PC-3 (cell line): ENCODE data around the gene ARL4D. TPM values are rescaled to one million over a fixed set of nuclear protein-coding genes. Genes with fewer than 3 reads are reported as not detected.

Experiments
- ATAC-seq: fragments of 200-7000 bp; cut with Tn5 transposase; 2 replicates; pipeline ENCODE4 v1.9.1; 2020; ENCODE audit warnings: mild to moderate bottlenecking, moderate library complexity
- BruUV-seq: library from RNA; stranded (reverse); fragments of 400-500 nt; replicated peaks from 2 replicates; lab custom pipeline; 2021; lab: Mats Ljungman, UMichigan
- CTCF ChIA-PET: fragments of 300-600 bp; sonication (Branson Sonifier 250); formaldehyde crosslinking; loops from one replicate; lab custom pipeline; 2022; ENCODE audit warnings: antibody characterized with exemption; lab: Charles Lee
- POLR2A ChIA-PET: fragments of 300-600 bp; sonication (Branson Sonifier 250); formaldehyde crosslinking; loops from one replicate; lab custom pipeline; 2022; ENCODE audit warnings: antibody characterized with exemption; ENCODE audit not compliant: unreplicated experiment; lab: Charles Lee
- DNase-seq: peaks from one replicate; pipeline ENCODE4 v3.0.0-alpha.2; 2015
- H2AFZ ChIP-seq: fragments of 300-600 bp; sonication (generic); 2 replicates; pipeline ENCODE4 v1.6.0; 2016; ENCODE audit warnings: antibody characterized with exemption, low read length
- H3F3A ChIP-seq: fragments of 300-600 bp; sonication (generic); one replicate; pipeline ENCODE4 v1.6.0; 2017; ENCODE audit warnings: antibody characterized with exemption, low read length, control low read depth, mild to moderate bottlenecking; ENCODE audit not compliant: unreplicated experiment
- H3K27ac ChIP-seq: fragments of 300-600 bp; sonication (generic); 2 replicates; pipeline ENCODE4 v1.5.1; 2016; ENCODE audit warnings: mild to moderate bottlenecking, low read length
- H3K27me3 ChIP-seq: fragments of 300-600 bp; sonication (generic); 2 replicates; pipeline ENCODE4 v1.6.1; 2016; ENCODE audit warnings: low read length, mixed read lengths
- H3K36me3 ChIP-seq: fragments of 300-600 bp; sonication (generic); 2 replicates; pipeline ENCODE4 v1.6.1; 2016; ENCODE audit warnings: low read depth, mixed run types, low read length, mixed read lengths
- H3K4me1 ChIP-seq: fragments of 300-600 bp; sonication (generic); 2 replicates; pipeline ENCODE4 v1.5.1; 2016; ENCODE audit warnings: low read length; ENCODE audit not compliant: insufficient read depth
- H3K4me2 ChIP-seq: fragments of 300-600 bp; sonication (generic); 2 replicates; pipeline ENCODE4 v1.6.0; 2016; ENCODE audit warnings: low read length
- H3K4me3 ChIP-seq: fragments of 300-600 bp; sonication (generic); 2 replicates; pipeline ENCODE4 v1.5.1; 2016; ENCODE audit warnings: mild to moderate bottlenecking, low read length, mixed read lengths
- H3K79me2 ChIP-seq: fragments of 300-600 bp; sonication (generic); 2 replicates; pipeline ENCODE4 v1.6.1; 2017; ENCODE audit warnings: low read length, mixed read lengths
- H3K9ac ChIP-seq: fragments of 300-600 bp; sonication (generic); 2 replicates; pipeline ENCODE4 v1.6.0; 2016; ENCODE audit warnings: mild to moderate bottlenecking, low read length
- H3K9me2 ChIP-seq: fragments of 300-600 bp; sonication (generic); replicated peaks from 2 replicates; pipeline ENCODE4 v1.6.1; 2016; ENCODE audit warnings: mixed run types, low read length, mixed read lengths
- H3K9me3 ChIP-seq: fragments of 300-600 bp; sonication (generic); 2 replicates; pipeline ENCODE4 v1.6.1; 2016; ENCODE audit warnings: low read length, mixed read lengths
- H4K20me1 ChIP-seq: fragments of 300-600 bp; sonication (generic); 2 replicates; pipeline ENCODE4 v1.6.1; 2016; ENCODE audit warnings: low read length, mixed read lengths
- EZH2 ChIP-seq: fragments of 300-600 bp; sonication (generic); IDR thresholded peaks from one replicate; pipeline ENCODE4 v1.6.1; 2017; ENCODE audit warnings: antibody characterized with exemption, mild to moderate bottlenecking, low read length; ENCODE audit not compliant: unreplicated experiment
- EZH2phosphoT487 ChIP-seq: fragments of 300-600 bp; sonication (generic); IDR thresholded peaks from 2 replicates; pipeline ENCODE4 v1.6.1; 2018; ENCODE audit warnings: mild to moderate bottlenecking, antibody characterized with exemption, low read length, borderline replicate concordance
- intact Hi-C: fragments of 100-400 bp; cut with micrococcal nuclease; formaldehyde crosslinking; loops from 2 replicates; pipeline ENCODE4 v1.9.0; 2023
- total RNA-seq: library from RNA; depleted of rRNA; stranded (reverse); fragments of >200 nt; gene quantifications from 2 replicates; pipeline ENCODE4 v1.2.3, GENCODE V29; 2014
- TF ChIP-seq, protein P1 (sequence below): fragments of 300-600 bp; sonication (generic); conservative IDR thresholded peaks from 2 replicates; pipeline ENCODE4 v1.5.1; 2017; ENCODE audit warnings: antibody characterized with exemption, low read depth, mild to moderate bottlenecking, low read length

ARL4D gene
- total RNA-seq, 1 experiment from 2014 or later: 14.3 TPM

DNA sequence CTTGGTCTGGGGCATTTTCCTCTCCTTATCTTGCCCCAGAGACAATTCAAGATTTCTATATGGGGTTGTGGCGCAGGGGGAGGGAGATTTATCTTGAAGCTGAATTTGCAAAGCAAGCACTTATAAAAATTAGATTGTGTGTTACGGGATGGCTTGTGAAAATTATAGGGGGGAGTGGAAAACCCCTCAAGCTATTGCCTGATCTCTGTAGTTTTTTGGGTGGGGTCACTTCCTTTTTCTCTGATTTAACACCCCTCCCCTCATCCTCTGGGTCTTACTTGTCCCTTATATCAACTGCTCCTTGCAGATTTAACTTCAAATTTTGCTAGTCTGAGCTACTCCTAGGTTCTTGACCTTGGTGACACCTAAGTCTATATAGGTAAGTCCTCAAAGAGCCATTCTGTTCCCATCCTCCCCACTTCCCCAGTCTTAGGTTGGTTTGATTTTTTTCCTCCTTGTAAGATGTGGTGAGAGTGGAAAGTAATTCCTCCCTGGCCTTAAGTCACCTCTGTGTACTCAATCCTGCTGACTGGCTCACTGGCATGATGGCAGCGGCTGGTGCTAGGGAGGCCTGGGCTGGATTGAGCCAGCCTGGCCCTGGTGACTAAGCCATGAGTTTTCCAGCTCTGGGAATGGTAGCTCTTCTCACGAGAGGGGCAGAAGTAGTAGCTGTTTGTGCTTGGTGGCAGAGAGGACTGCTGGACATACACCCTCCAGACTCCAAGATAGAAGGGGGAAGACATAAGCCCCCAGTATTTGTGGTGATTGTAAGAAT lies 2.3 kb downstream of the ARL4D start:
- Histone ChIP-seq H3K9me2 (no peaks in the 10 kb centered on the region), H3K27me3 (no peaks in the 10 kb centered on the region), H3K4me1 (peaks cover 31% of the 10 kb centered on the region), H3K4me2 (peak overlapping the region; percentile 95), H3K9ac (peak overlapping the region; percentile 61), H3F3A (no peaks in the 10 kb centered on the region), H3K27ac (peak overlapping the region; percentile 86), H4K20me1 (no peaks in the 10 kb centered on the region), H3K36me3 (no peaks in the 10 kb centered on the region), H3K4me3 (peak overlapping the region; percentile 83), H3K9me3 (no peaks in the 10 kb centered on the region), H2AFZ (no peak overlapping the region), H3K79me2 (peaks cover 27% of the 10 kb centered on the region)
- CTCF ChIA-PET: interaction anchor here (0.8 to 1.0 kb wide), 2 partner anchors 18 to 83 kb away, joined by 3 to 4 read pairs; partner anchors contain the start of gene DHX8
- POLR2A ChIA-PET: interaction anchor here (0.6 kb wide), 1 partner anchor 34 kb away, joined by 4 read pairs; no protein-coding TSS in a partner anchor
- no TSS peak for BruUV-seq
- intact Hi-C loops: no loop called here
- TF ChIP-seq EZH2 (no peak), EZH2phosphoT487 (no peak)
- TF ChIP-seq, protein P1, sequence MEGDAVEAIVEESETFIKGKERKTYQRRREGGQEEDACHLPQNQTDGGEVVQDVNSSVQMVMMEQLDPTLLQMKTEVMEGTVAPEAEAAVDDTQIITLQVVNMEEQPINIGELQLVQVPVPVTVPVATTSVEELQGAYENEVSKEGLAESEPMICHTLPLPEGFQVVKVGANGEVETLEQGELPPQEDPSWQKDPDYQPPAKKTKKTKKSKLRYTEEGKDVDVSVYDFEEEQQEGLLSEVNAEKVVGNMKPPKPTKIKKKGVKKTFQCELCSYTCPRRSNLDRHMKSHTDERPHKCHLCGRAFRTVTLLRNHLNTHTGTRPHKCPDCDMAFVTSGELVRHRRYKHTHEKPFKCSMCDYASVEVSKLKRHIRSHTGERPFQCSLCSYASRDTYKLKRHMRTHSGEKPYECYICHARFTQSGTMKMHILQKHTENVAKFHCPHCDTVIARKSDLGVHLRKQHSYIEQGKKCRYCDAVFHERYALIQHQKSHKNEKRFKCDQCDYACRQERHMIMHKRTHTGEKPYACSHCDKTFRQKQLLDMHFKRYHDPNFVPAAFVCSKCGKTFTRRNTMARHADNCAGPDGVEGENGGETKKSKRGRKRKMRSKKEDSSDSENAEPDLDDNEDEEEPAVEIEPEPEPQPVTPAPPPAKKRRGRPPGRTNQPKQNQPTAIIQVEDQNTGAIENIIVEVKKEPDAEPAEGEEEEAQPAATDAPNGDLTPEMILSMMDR: no peak
- DNase-seq (peak; percentile 87), ATAC-seq (peak; percentile 92)

DNA sequence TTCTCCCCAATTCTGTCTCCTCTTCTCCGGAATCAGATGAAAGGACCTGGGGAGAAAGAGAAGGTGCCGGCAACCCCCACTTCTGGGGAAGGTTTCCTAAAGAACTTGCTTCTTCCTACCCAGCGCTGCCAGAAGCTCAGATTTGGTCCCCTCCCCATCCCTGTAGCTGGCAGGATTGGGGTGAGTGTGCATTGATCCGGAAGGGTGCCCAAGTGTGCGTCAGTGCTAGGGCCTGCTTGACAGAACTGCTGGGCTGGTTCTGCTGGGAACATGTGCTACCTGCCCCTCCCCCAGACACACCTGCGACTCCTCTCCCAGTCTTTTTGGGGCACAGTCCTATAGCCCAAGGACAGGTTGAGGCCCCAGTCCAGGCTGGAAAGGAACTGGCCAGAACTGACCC lies 3.3 kb downstream of the ARL4D start:
- TF ChIP-seq, protein P1: no peak
- TF ChIP-seq EZH2phosphoT487 (no peak), EZH2 (no peak)
- H3K9me3 ChIP-seq: no peaks in the 10 kb centered on the region
- H3F3A ChIP-seq: no peaks in the 10 kb centered on the region
- DNase-seq (no peak), ATAC-seq (no peak)
- POLR2A ChIA-PET: no interaction called here
- peaks cover 27% of the 10 kb centered on the region for H3K79me2 ChIP-seq
- H3K9me2 ChIP-seq: no peaks in the 10 kb centered on the region
- BruUV-seq: no TSS peak
- intact Hi-C loops: no loop called here
- peak overlapping the region; percentile 61 for H3K9ac ChIP-seq
- H3K4me1 ChIP-seq: peaks cover 31% of the 10 kb centered on the region
- no peaks in the 10 kb centered on the region for H3K27me3 ChIP-seq
- H3K4me3 ChIP-seq: no peak overlapping the region
- H3K27ac ChIP-seq: peak overlapping the region; percentile 86
- H3K36me3 ChIP-seq: no peaks in the 10 kb centered on the region
- CTCF ChIA-PET: no interaction called here
- H2AFZ ChIP-seq: no peak overlapping the region
- H3K4me2 ChIP-seq: peak overlapping the region; percentile 55
- H4K20me1 ChIP-seq: no peaks in the 10 kb centered on the region

DNA sequence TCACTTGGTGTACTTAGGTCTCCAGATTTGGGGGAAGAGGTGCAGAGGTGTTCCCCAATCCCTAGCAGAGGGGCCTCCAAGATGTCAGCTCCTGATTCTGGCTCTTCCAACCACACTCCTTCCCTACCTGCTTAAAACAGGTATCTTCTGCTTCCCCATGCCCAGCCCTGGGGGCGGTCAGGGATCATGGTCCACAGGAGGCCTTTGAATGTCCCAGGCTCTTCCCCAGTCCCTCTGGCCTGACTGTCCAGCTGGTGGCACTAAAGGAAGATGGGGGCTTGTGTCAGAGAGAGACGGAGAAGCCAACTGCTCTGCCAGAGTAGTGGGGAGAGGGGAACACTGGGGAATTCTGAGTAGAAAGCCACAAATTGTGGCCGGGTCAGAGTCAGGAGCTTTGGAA lies 3.8 kb downstream of the ARL4D start:
- H3K9me2 ChIP-seq: no peaks in the 10 kb centered on the region
- BruUV-seq: no TSS peak
- CTCF ChIA-PET: no interaction called here
- H3K27ac ChIP-seq: no peak overlapping the region
- intact Hi-C loops: no loop called here
- DNase-seq: no peak
- H3K9me3 ChIP-seq: no peaks in the 10 kb centered on the region
- H3K4me1 ChIP-seq: peaks cover 35% of the 10 kb centered on the region
- POLR2A ChIA-PET: interaction anchor here (0.6 kb wide), 1 partner anchor 23 kb away, joined by 4 read pairs; no protein-coding TSS in a partner anchor
- no peak for TF ChIP-seq EZH2phosphoT487
- TF ChIP-seq EZH2: no peak
- TF ChIP-seq, protein P1: no peak
- H3K36me3 ChIP-seq: no peaks in the 10 kb centered on the region
- H4K20me1 ChIP-seq: no peaks in the 10 kb centered on the region
- peaks cover 27% of the 10 kb centered on the region for H3K79me2 ChIP-seq
- no peak overlapping the region for H3K9ac ChIP-seq
- no peaks in the 10 kb centered on the region for H3F3A ChIP-seq
- H3K27me3 ChIP-seq: no peaks in the 10 kb centered on the region
- ATAC-seq: no peak
- H3K4me3 ChIP-seq: no peak overlapping the region
- H2AFZ ChIP-seq: no peak overlapping the region
- no peak overlapping the region for H3K4me2 ChIP-seq
